Measurements from ENCODE around the gene LY6G5C. TPM values are rescaled to one million over a fixed set of nuclear protein-coding genes. Genes with fewer than 3 reads are reported as not detected.

The LY6G5C gene
- total and polyA plus RNA-seq, 4 donors = 0.59 to 2.5 (median 1.1) TPM

- TF ChIP-seq REST (IDR thresholded peaks at IDR 0.05) = peak; percentile 56
- TF ChIP-seq HNF4A (conservative IDR thresholded peaks at IDR 0.05) = peak; percentile 46 to 53
- peak in 1 of 2 donors; percentile 49 for TF ChIP-seq EGR1 (IDR thresholded peaks at IDR 0.05; ENCODE audit: low read depth in 2 of 2)
- no peak for TF ChIP-seq FOXA1 (IDR thresholded peaks at IDR 0.05)
- no peak for TF ChIP-seq FOXA2 (IDR thresholded peaks at IDR 0.05)
- peak; percentile 61 for TF ChIP-seq TAF1 (conservative IDR thresholded peaks at IDR 0.05)
- no peak for TF ChIP-seq ATF3 (IDR thresholded peaks at IDR 0.05)
- TF ChIP-seq YY1 (IDR thresholded peaks at IDR 0.05) = peak; percentile 61
- TF ChIP-seq HNF4G (IDR thresholded peaks at IDR 0.05) = no peak
- TF ChIP-seq RXRA (IDR thresholded peaks at IDR 0.05) = peak; percentile 61 to 65
These were observed 15.1 kb downstream of the LY6G5C start, which contains the start of gene CSNK2B (continued) for GRCh38 chr6:31665501-31666336.

- under 1% methylated on average over 39 of the region's 39 CpGs for WGBS
- H3K4me3 ChIP-seq (ENCODE audit: low read depth in 1 of 3, low read length in 3 of 3) = peak within 1 kb of the TSS; percentile 86 to 87 (median 87)
- H3K9ac ChIP-seq (ENCODE audit: low read depth in 1 of 2, low read length in 2 of 2) = peak within 1 kb of the TSS; percentile 71 to 94
- H3K27me3 ChIP-seq (ENCODE audit: control insufficient read depth in 4 of 4, insufficient read depth in 4 of 4, low read length in 3 of 4) = no peaks in the 10 kb centered on the region
- H3K9me3 ChIP-seq (ENCODE audit: control insufficient read depth in 4 of 4, low read length in 3 of 4) = no peaks in the 10 kb centered on the region
- DNase-seq (ENCODE audit: low spot score) = peak; percentile 80
- peaks cover 6 to 49% (median 36%) of the 10 kb centered on the region in 4 donors for H3K4me1 ChIP-seq (ENCODE audit: control insufficient read depth in 4 of 4, insufficient read depth in 4 of 4, low read length in 3 of 4)
- peak within 1 kb of the TSS; percentile 94 to 96 for H3K27ac ChIP-seq (ENCODE audit: low read depth in 1 of 2, low read length in 2 of 2)
- H3K36me3 ChIP-seq (ENCODE audit: control insufficient read depth in 4 of 4, insufficient read depth in 3 of 4, low read depth in 1 of 4, low read length in 3 of 4) = peaks cover 8 to 29% (median 28%) of the 10 kb centered on the region in 4 donors
- TF ChIP-seq ATF3 (IDR thresholded peaks at IDR 0.05) = no peak
- TF ChIP-seq GABPA (IDR thresholded peaks at IDR 0.05 in 1 of 2, conservative IDR thresholded peaks at IDR 0.05 in 1 of 2) = peak; percentile 21 to 71
- peak; percentile 99 for TF ChIP-seq YY1 (IDR thresholded peaks at IDR 0.05)
- TF ChIP-seq REST (IDR thresholded peaks at IDR 0.05) = peak; percentile 68
- peak; percentile 94 for TF ChIP-seq TAF1 (conservative IDR thresholded peaks at IDR 0.05)
- TF ChIP-seq RXRA (IDR thresholded peaks at IDR 0.05) = no peak
- peak; percentile 30 for TF ChIP-seq SP1 (IDR thresholded peaks at IDR 0.05)
- peak in 1 of 2 donors; percentile 38 for TF ChIP-seq JUND (IDR thresholded peaks at IDR 0.05)
- TF ChIP-seq MAX (IDR thresholded peaks at IDR 0.05) = peak; percentile 95
- peak; percentile 73 for TF ChIP-seq ZBTB33 (IDR thresholded peaks at IDR 0.05)
- TF ChIP-seq RAD21 (IDR thresholded peaks at IDR 0.05) = peak in 1 of 2 donors; percentile 26
These were observed 15.9 kb downstream of the LY6G5C start, which contains the start of gene GPANK1 for GRCh38 chr6:31664790-31665500. Gene GPANK1, minus strand, starts transcription at chr6:31664997. Its CDS starts 519 bp downstream, at chr6:31664478.

Data from liver (tissue), 9 donors.